NT2/D1 (cell line): ENCODE measurements around the gene DPP6.

Experiments
- SUZ12 ChIP-seq: IDR thresholded peaks from 2 replicates; pipeline ENCODE4 v1.6.1; 2011; ENCODE audit not compliant: insufficient read length, insufficient read depth; ENCODE audit errors: extremely low read depth
- YY1 ChIP-seq: IDR thresholded peaks from 2 replicates; pipeline ENCODE4 v1.6.1; 2011; ENCODE audit not compliant: insufficient read length, insufficient read depth

GRCh38 chr7:154231732-154232131 is 179.5 kb downstream of the DPP6 start:
- TF ChIP-seq YY1: no peak
- TF ChIP-seq SUZ12: no peak
